ENCODE data around the gene SCGB1A1.

GRCh38 chr11:62446091-62446490, 27.3 kb downstream of the SCGB1A1 start:
- TF ChIP-seq, protein P1, sequence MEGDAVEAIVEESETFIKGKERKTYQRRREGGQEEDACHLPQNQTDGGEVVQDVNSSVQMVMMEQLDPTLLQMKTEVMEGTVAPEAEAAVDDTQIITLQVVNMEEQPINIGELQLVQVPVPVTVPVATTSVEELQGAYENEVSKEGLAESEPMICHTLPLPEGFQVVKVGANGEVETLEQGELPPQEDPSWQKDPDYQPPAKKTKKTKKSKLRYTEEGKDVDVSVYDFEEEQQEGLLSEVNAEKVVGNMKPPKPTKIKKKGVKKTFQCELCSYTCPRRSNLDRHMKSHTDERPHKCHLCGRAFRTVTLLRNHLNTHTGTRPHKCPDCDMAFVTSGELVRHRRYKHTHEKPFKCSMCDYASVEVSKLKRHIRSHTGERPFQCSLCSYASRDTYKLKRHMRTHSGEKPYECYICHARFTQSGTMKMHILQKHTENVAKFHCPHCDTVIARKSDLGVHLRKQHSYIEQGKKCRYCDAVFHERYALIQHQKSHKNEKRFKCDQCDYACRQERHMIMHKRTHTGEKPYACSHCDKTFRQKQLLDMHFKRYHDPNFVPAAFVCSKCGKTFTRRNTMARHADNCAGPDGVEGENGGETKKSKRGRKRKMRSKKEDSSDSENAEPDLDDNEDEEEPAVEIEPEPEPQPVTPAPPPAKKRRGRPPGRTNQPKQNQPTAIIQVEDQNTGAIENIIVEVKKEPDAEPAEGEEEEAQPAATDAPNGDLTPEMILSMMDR (IDR thresholded peaks at IDR 0.05; ENCODE audit: insufficient read depth, low read length, poor library complexity, severe bottlenecking) = no peak
- no peak for TF ChIP-seq EZH2phosphoT487 (conservative IDR thresholded peaks at IDR 0.05; ENCODE audit: low read length)
